GM18507 (cell line): ENCODE measurements around the gene NDUFB10.
A peak's percentile ranks its signal among the peaks of the same experiment; 100 is the strongest.
"Not testable (repeated sequence)": the region's sequence is repeated elsewhere in the genome, so short reads cannot be mapped to it uniquely, and the experiment has no call there.

Source experiments
- DNase-seq: peaks from one replicate; pipeline ENCODE4 v3.0.0; 2011; ENCODE audit warnings: low read depth; ENCODE audit not compliant: insufficient read length; ENCODE audit errors: extremely low spot score
- FAIRE-seq: peaks from 2 replicates; lab custom pipeline; 2011; peaks lifted over from hg19 to GRCh38; lab: Jason Lieb, UNC

The NDUFB10 gene

GRCh38 chr16:1959269-1960039 lies at the start of gene NDUFB10:
TSS of gene NDUFB10 (plus strand) at chr16:1959538. CDS start at chr16:1959625, 87 bp downstream.
- FAIRE-seq = peak; percentile 90
- peak; percentile 83 for DNase-seq

- no peak for FAIRE-seq
- no peak for DNase-seq
Observed at GRCh38 chr16:1909561-1910231, 49.6 kb upstream of the NDUFB10 start.

GRCh38 chr16:1911467-1912214 lies 47.7 kb upstream of the NDUFB10 start:
- no peak for DNase-seq
- FAIRE-seq = no peak

DNA sequence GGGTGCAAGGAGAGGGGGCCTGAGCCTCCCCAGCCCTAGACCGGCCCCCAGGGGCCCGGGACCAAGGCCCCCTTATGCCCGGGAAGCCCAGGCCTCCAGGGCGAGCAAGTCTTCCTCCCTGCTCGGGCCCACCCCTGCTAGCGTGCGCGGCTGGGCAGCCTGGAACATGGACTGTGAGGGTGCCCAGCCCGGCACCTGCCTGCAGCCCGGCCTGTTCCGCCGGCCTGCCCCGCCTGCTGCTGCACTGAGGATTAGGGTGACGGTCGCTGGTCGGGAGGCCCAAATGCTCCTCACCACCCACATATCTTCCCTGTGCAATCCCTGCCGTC lies 47.2 kb upstream of the NDUFB10 start:
- DNase-seq (no peak), FAIRE-seq (no peak)

DNA sequence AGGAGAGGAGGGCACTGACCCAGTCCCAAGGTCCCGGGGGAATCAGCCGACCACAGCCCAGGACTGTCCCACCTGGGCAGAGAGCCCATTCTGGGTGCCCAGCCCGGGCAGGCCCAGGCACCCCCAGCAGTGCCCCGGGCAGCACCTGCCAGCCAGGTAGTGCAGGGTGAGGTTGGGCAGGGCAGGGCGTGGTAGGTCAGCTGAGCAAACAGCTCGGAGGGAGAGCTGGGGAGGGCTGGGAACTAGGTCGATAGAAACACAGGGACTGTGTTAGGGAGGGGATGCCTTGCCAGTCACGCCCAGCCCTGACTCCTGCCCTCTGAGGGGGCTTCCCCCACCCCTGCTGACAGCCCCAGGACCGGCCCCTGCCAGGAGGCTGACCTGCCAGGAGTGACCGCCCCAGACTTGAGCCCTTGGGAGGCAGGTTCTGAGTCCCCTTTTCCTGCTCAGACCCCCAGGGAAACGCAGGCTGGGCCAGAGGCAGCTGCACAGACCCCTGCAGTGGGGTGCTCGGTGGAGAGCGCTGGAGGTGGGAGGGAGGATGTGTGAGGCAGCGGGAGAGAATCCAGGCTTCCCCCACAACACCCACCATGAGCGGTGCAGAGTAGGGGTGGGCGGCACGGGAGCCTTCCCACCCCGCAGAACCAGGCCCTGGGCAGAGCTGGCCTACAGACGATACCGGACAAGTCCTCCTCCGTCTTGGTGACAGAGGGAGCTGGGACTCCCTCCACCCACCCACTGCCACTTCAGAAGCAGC lies 45.8 kb upstream of the NDUFB10 start:
- DNase-seq = no peak

DNA sequence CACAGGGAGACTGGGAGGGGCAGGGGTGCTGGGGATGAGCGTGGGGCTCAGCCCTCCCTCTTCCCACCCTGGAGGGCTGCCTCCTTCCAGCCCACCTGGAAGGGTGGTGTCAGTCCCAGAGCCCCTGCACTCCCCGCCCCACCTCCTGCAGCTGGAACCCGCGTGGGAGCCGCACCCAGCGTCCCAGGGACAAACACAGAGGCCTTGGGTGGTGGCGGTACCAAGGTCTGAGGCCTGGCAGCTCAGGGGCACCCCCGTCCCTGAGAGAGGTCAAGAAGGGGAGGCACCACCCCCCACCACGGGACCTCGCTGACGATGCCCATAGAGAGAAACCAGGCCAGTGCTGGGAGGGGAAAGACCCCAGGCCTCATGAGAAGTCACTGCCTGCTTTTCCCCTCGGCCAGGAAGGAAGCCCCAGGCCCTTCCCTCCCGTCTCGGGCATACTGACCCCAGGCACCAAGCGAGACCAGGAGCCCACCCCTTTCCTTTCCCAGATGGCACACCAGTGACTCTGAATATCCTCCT lies 45.2 kb upstream of the NDUFB10 start:
- no peak for FAIRE-seq
- DNase-seq = no peak

More for the DNA sequence above, 45.8 kb upstream of the NDUFB10 start:
- no peak for FAIRE-seq

DNA sequence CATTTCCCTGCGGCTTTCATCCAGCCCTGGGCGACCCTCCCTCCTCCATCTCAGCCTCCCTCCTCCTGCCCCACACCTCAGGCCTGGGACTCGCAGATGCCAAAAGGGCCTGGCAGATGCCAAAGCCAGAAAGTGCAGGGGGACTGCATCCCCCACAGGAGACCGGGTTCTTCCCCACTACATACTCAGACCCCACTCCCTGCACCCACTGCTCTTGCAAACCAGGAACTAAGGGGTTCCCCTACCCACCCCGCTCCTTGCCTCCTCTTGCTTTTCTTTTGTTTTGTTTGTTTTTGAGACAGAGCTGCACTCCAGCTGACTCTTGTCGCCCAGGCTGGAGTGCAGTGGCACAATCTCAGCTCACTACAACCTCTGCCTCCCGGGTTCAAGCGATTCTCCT lies 44.4 kb upstream of the NDUFB10 start:
- no peak for FAIRE-seq
- DNase-seq = no peak

- FAIRE-seq (no peak), DNase-seq (no peak)
Observed at GRCh38 chr16:1915732-1916639, 43.4 kb upstream of the NDUFB10 start.

DNA sequence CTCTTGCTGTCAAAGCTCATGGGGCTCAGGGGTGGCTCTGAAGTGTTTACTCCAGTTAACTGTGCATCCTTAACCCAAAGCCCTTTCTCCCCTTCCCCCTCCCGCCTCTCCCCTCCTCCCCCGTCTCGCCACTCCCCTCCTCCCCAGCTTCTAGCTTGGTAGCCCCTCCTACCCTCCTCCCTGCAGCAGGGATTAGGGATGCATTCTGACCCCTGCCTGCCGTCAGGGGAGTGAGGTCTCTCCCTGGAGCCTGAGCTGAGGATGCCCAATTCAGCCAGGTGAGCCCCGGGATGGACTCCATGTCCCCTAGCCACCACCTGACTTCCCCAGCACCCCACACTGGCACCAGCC lies 42.7 kb upstream of the NDUFB10 start:
- FAIRE-seq = no peak
- DNase-seq = no peak

DNA sequence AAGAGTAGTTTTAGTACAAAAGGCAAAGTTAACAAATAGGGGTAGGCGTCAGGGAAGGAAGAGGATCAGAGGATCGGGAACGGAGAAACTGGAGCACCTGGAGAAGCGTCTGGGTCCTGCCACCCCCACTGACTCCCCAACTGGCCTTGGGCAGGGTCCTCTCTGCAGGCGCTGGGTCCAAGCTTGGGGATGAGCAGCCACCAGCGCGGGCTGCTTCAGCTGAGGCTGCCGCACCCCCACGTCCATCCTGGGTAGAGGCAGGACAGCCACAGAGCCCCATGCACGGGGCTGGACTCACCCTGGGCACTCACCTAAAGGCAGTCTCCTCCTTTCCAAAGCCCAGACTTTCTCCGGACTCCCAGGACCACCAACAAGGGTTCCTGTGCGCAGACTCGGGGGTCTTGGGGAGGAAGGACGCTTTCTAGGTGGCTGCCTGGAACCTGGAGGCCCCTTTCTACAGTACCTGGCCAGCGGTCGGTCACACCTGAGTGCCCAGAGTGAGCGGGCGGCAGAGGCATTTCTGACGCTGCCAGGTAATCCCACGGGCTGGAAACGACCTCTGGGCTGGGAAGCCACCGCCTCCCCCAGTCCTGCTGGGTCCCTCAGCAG lies 42.2 kb upstream of the NDUFB10 start:
- DNase-seq (no peak), FAIRE-seq (no peak)

DNA sequence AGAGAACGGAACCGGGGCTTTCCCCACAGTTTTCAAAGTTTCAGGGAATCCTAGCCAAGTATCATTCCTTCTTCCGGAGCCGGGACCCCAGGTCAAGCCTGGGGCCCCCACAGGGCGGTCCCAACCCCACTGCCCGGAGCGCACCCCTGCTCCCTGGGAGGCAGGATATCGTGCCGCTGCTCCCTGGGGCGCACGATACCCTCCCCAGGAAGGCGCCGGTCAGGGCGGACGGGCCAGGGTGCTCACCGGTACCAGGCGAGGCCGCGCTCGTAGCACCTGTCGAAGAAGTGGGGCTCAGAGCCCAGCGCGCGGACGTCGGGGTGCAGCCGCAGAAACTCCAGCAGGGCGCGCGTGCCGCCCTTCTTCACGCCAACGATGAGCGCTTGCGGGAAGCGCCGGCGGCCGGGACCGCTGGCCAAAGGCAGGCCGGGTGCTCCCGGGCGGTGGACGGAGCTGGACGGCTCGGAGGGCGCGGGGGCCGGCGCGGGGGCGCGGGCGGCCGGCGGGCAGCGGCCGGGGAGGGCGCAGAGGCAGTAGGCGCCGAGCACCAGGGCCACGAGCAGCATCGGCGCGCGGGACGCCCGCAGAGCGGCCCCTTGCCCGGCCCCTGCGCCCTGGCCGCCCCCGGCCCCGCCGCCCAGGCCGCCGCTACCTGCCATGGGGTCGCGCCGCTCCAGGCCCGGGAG lies 41.5 kb upstream of the NDUFB10 start:
- FAIRE-seq = no peak
- no peak for DNase-seq

GRCh38 chr16:1918351-1919326 lies 40.7 kb upstream of the NDUFB10 start, which contains the start of gene HS3ST6:
TSS of gene HS3ST6 (minus strand) at chr16:1918415. CDS start at chr16:1918323, 92 bp downstream.
- FAIRE-seq = no peak
- DNase-seq = no peak

DNA sequence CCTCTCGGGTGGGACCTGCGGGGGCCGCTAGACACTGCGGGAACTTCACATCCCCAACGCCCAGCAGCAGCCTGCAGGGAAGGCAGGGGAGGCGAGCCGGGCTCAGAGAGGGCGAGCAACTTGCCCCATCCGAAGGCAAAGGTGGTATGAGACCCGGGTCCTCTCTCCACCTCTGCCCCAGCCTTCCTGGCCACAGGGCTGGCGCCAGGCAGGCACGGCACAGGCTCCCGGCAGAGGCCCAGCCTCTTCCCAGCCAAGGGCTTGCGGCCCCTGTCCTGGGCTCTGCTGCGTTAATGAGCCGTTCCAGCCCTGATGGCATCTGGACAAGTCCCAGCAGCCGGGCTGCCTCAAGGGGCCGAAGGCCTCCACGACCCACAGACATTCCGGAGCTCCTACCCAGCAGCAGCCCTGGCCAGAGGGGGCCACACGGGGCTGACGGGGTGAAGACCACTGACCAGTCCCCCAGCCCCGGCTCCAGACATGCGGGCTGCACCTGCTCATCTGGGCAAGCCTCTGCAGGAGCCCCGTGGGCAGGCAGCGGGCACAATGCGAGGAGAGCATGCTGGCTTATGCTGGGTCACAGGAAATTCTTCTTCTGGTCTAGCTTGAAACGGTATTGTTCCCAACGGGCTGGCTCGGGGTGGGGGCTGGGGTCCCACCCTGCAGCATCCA lies 39.9 kb upstream of the NDUFB10 start:
- DNase-seq (no peak), FAIRE-seq (no peak)

DNA sequence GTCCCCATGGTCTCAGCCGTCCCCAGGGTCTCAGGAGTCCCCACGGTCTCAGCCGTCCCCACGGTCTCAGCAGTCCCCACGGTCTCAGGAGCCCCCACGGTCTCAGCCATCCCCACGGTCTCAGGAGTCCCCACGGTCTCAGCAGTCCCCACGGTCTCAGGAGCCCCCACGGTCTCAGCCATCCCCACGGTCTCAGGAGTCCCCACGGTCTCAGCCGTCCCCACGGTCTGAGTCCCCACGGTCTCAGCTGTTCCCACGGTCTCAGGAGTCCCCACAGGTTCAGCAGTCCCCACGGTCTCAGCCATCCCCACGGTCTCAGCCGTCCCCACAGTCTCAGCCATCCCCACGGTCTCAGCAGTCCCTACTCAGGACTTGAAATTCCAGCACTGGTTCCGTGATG lies 39.2 kb upstream of the NDUFB10 start:
- not testable (repeated sequence) for FAIRE-seq, DNase-seq

DNA sequence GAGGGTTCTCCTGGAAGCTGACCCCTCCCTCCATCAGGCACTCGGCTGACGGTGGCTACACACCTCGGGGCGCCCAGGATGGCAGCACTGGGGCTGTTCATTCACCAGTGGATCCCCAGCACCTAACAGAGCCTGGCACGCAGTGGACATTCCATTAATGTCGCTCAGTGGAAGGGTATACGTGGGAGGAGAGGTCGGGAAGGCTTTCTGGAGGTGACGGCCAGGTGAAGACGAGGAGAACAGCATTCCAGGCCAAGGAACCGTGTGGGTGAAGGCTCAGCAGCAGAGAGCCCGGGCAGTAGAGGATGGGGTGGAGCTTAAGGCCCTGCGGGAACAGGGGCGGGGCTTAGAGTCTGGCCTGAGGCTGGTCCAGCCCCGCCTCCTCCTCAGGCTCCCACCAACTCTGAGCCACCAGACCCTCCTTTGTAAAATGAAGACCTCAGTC lies 38.6 kb upstream of the NDUFB10 start:
- FAIRE-seq = no peak

GRCh38 chr16:1922357-1922756 lies 37.0 kb upstream of the NDUFB10 start:
- no peak for FAIRE-seq
- no peak for DNase-seq

More for the DNA sequence above, 38.6 kb upstream of the NDUFB10 start:
- no peak for DNase-seq
